Activated naive CD4-positive, alpha-beta T cell treated with anti-CD3 and anti-CD28 coated beads, Interleukin-2, amount 50 U/mL, for 24 hours (primary cell): ENCODE results near the gene MTMR10.

Experiments used
- H3K27ac Mint-ChIP-seq: one replicate; pipeline ENCODE4 v1.8.0; 2021; ENCODE audit warnings: mild to moderate bottlenecking, mixed read lengths
- H3K27me3 Mint-ChIP-seq: one replicate; pipeline ENCODE4 v1.8.0; 2021; ENCODE audit warnings: mixed read lengths
- H3K36me3 Mint-ChIP-seq: one replicate; pipeline ENCODE4 v1.8.0; 2021; ENCODE audit warnings: mixed read lengths
- H3K4me1 Mint-ChIP-seq: one replicate; pipeline ENCODE4 v1.8.0; 2021; ENCODE audit warnings: mixed read lengths
- H3K4me3 Mint-ChIP-seq: one replicate; pipeline ENCODE4 v1.8.0; 2021; ENCODE audit warnings: mild to moderate bottlenecking, mixed read lengths
- H3K9me3 Mint-ChIP-seq: one replicate; pipeline ENCODE4 v1.8.0; 2021; ENCODE audit warnings: mixed read lengths

MTMR10 gene

DNA sequence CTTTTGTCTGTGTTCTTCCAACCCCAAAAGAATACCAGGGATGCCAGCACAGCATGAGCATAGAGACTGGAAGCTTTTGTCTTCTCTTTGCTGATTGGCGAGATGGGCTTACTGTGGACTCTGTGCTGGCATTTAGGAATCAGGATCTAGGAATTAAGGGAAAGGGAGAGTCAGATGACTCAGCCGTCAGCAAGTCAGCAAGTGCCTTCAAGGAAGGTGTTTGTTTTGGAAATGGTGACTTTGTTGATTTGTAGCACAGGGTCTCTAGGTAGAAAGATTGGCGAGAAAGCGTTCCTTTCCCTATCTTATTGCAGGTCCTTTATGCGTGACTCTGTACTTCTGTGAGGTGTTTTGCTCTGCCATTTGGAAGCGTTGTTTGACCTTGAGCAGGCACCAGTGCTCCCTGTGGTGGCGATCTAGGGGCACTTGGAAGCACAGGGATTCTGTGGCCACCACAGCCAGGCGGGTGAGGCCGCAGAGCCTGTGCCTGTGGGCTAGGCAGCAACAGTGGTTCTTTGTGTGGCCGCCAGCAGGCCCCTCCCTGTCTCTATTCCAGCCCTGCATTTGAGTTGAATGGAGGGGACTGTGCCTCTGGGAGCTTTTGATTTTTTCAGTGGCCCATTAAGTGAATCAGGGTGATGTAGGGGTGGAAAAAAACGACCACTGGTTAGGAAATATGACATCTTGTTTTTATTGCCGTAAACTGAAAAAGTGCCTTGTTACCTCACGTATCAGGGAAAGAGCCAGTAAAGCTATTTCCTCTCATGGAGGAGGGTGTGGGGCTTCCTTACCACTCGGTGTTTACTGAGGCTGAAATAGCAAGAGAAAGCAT lies 68.7 kb downstream of the MTMR10 start:
- Mint-ChIP-seq H3K27ac (no peak overlapping the region), H3K36me3 (peaks cover 9% of the 10 kb centered on the region), H3K27me3 (no peaks in the 10 kb centered on the region), H3K4me3 (no peak overlapping the region), H3K4me1 (no peaks in the 10 kb centered on the region), H3K9me3 (no peaks in the 10 kb centered on the region)

DNA sequence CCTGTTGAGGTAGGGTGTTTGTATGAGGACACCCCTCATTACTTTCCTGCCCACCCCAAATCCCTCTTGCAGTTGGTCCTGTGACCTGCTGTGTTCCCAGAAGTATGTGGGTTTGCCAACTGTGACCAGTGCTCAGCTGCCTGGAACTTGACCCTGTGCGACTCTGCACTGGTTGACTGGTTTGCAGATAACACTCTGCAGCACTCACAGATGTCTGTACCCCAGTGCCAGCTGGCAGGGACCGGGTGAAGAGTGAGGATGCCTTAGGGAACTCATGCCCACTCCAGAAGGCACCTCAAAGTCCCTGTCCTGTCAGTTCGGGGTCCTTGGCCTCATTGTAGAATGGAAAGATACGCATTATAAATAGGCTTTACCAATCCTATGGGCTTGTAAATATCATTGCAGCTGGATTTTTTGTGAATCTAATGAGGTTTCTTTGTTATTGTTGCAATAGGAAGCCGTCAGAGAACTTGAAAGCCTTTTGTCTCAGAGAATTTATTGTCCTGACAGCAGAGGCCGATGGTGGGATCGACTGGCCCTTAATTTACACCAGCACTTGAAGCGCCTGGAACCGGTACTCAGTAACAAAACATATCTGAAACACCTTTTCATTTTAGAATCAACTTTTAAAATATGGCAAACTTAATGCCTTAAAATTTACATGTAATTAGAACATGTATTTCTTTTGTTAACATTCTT lies 69.5 kb downstream of the MTMR10 start:
- Mint-ChIP-seq H3K27me3 (no peaks in the 10 kb centered on the region), H3K27ac (no peak overlapping the region), H3K4me1 (peaks cover under 1% of the 10 kb centered on the region), H3K9me3 (no peaks in the 10 kb centered on the region), H3K4me3 (no peak overlapping the region), H3K36me3 (peaks cover 11% of the 10 kb centered on the region)

DNA sequence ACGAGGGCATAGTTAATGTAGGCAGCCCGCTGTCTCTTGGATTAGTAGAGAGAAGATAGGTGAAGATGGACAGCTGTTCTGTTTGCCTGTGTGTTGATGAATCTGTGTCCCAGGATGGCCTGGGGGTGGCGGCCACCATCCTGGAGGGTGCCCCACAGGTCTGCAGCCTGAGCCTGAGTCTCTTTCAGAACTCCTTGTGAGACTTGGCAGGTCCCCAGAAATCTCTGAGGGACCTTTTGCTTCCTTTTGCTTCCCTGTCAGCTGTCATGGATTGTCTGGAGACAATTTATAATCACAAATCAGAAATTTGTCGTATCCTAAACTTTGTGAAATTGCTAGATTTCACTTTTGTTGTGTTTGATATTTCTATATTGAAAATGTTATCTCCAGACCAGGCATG lies 70.3 kb downstream of the MTMR10 start:
- no peak overlapping the region for H3K4me3 Mint-ChIP-seq
- H3K4me1 Mint-ChIP-seq = peaks cover 6% of the 10 kb centered on the region
- H3K27ac Mint-ChIP-seq = no peak overlapping the region
- H3K36me3 Mint-ChIP-seq = peaks cover 9% of the 10 kb centered on the region
- H3K9me3 Mint-ChIP-seq = no peaks in the 10 kb centered on the region
- no peaks in the 10 kb centered on the region for H3K27me3 Mint-ChIP-seq

DNA sequence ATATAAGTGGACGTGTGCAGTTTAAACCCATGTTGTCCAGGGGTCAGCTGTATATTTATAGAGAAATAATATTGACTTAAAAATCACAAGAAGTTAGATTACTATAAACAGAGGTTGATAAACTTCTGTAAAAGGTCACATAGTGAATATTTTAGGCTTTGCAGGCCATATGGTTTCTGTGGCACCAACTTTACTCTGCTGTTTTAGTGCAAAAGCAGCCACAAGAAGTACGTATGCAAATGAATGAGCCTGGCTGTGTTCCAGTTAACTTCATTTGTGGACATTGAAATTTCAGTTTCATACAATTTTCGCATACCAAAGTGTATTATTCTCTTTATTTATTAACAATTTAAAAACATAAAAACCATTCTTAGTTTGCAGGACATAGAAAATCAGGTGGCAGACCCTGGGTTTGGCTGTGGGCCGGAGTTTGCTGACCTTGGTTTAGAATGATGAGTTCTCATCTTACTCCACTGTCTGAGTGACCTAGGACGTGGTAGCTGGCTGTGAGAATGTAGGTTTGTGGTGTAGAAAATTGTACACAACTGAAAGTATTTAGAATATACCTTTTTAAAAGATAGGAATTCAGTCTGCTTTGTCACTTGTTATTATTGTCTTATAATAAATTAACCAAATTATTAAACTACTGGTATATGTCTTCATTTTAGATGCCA lies 71.4 kb downstream of the MTMR10 start:
- Mint-ChIP-seq H3K36me3 (peaks cover 12% of the 10 kb centered on the region), H3K4me1 (peaks cover 7% of the 10 kb centered on the region), H3K27ac (no peak overlapping the region), H3K27me3 (no peaks in the 10 kb centered on the region), H3K4me3 (no peak overlapping the region), H3K9me3 (no peaks in the 10 kb centered on the region)

DNA sequence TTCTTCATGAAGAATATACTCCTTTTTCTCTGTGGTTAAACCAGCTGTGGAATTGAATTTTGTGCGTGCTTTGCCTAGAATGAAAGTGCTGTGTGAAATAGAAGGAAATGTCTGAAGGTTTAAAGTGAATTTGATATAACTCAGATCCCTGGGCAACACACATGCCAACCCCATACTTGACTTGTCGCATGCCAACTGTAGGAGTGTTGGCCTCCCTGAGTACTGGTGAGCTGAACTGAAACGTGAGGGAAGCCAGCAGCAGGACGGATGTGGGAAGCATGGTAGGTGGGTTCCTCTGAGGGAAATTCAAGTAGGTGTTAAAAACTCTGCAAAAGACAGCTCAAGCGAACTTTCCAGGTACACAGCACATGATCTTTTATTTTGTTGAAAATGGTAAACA lies 73.1 kb downstream of the MTMR10 start:
- Mint-ChIP-seq H3K9me3 (no peaks in the 10 kb centered on the region), H3K27me3 (no peaks in the 10 kb centered on the region), H3K27ac (no peak overlapping the region), H3K36me3 (peaks cover 12% of the 10 kb centered on the region), H3K4me3 (no peak overlapping the region), H3K4me1 (peaks cover 10% of the 10 kb centered on the region)

DNA sequence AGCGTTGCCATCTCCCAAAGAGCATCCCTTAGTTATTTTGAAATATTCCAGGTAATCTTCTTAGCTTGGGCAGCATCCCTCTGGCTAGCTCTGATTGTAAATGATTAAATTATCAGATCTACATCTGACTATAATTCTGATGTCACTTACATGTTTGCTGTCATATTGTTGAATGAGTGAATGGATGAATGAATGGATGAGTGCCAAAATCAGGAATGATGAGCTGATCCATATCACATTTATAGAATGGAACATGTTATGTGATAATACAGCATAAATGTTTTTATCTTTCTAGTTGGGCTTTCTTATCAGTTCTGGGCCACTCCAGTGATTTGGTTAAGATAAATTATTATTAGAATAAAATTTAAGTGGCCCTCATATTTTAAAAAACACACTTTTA lies 73.8 kb downstream of the MTMR10 start:
- peaks cover 13% of the 10 kb centered on the region for H3K36me3 Mint-ChIP-seq
- H3K27me3 Mint-ChIP-seq = no peaks in the 10 kb centered on the region
- H3K4me3 Mint-ChIP-seq = no peak overlapping the region
- peaks cover 10% of the 10 kb centered on the region for H3K4me1 Mint-ChIP-seq
- H3K27ac Mint-ChIP-seq = no peak overlapping the region
- H3K9me3 Mint-ChIP-seq = no peaks in the 10 kb centered on the region

DNA sequence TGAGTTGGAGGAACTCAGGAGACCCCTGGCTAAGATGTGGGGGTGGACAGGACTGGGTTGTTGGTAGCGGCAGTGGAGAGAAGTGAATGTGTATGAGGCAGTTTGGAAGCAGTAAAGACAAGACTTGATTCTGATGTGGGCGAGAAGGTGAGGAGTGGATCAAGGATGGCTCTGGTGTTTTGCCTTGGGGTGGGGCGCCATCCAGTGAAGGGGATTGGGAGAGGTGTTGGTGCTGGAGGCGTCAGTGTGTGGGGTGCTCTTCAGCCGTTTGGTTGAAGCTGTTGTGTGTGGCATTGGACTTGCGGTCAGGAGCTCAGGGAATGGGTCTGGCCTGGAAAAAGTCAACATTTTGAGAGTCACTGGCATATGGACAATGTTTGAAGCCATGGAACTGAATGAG lies 74.4 kb downstream of the MTMR10 start:
- Mint-ChIP-seq H3K27ac (no peak overlapping the region), H3K4me3 (no peak overlapping the region), H3K27me3 (no peaks in the 10 kb centered on the region), H3K4me1 (peaks cover 10% of the 10 kb centered on the region), H3K9me3 (no peaks in the 10 kb centered on the region), H3K36me3 (peaks cover 13% of the 10 kb centered on the region)

DNA sequence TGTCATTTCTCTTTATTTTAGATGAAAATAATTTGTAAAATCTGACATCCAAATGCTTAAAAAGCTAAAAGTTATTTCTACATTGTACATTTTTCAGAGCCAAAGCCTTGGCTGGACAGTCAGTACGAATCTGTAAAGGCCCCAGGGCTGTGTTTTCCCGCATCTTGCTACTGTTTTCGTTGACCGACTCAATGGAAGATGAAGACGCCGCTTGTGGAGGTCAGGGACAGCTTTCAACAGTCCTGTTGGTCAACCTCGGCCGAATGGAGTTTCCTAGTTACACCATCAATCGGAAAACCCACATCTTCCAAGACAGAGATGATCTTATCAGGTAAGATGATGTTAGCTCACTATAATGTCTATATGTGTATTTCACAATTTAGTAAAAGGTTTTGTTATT lies 77.7 kb downstream of the MTMR10 start:
- Mint-ChIP-seq H3K9me3 (no peaks in the 10 kb centered on the region), H3K27me3 (no peaks in the 10 kb centered on the region), H3K27ac (no peak overlapping the region), H3K4me3 (no peak overlapping the region), H3K36me3 (peaks cover 20% of the 10 kb centered on the region), H3K4me1 (peaks cover 21% of the 10 kb centered on the region)

DNA sequence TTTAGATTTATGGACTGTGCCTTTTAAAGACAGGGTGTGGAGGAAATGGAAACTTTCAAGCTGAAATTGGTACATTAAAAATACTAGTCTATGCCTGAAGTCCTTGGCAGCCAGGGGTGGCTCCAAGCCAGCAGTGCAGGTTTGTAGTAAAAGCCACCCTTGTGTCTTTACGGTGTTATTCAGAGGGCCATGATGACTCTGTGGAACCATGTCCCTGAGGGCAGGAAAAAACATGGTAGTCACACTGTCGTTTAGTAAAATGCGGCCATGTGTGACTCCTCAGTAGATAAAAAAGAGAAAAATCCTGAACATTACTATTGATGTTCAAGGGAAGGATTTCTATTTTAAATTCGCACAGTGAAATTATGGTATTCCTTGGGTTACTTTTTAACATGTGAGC lies 85.1 kb downstream of the MTMR10 start:
- H3K9me3 Mint-ChIP-seq = no peaks in the 10 kb centered on the region
- no peak overlapping the region for H3K4me3 Mint-ChIP-seq
- H3K4me1 Mint-ChIP-seq = peaks cover 55% of the 10 kb centered on the region
- peaks cover 25% of the 10 kb centered on the region for H3K36me3 Mint-ChIP-seq
- H3K27ac Mint-ChIP-seq = no peak overlapping the region
- H3K27me3 Mint-ChIP-seq = no peaks in the 10 kb centered on the region

DNA sequence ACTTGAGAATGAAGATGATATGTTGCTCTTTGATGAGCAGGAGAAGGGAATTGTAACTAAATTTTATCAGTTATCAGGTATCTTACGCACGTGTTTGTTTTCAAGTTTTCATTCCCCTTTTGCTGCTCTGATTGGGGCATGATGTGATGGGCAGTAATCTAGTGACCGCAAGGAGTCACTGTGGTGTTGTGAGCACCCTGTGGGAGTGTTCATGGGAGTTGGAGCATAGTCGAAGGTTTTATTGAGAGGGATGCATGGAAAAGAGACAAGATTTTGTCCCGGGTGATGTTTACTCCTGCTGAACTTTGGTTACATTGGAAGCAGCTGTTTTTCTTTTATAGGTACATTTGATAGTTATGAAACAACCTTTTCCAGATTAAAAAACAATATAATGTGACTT lies 85.6 kb downstream of the MTMR10 start:
- Mint-ChIP-seq H3K9me3 (no peaks in the 10 kb centered on the region), H3K27me3 (peaks cover 2% of the 10 kb centered on the region), H3K27ac (no peak overlapping the region), H3K36me3 (peaks cover 26% of the 10 kb centered on the region), H3K4me1 (peaks cover 55% of the 10 kb centered on the region), H3K4me3 (no peak overlapping the region)

DNA sequence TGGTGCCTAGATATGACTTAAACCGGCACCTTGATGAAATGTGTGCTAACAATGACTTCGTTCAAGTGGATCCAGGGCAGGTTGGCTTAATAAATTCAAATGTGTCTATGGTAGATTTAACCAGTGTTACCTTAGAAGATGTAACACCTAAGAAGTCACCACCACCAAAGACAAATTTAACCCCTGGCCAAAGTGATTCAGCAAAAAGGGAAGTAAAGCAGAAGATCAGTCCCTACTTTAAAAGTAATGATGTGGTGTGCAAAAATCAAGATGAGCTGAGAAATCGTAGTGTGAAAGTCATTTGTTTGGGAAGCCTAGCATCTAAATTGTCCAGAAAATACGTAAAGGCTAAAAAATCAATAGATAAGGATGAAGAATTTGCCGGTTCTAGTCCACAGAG lies 86.6 kb downstream of the MTMR10 start:
- Mint-ChIP-seq H3K27ac (no peak overlapping the region), H3K9me3 (no peaks in the 10 kb centered on the region), H3K4me1 (peaks cover 53% of the 10 kb centered on the region), H3K4me3 (peak overlapping the region; percentile 96), H3K27me3 (peaks cover 2% of the 10 kb centered on the region), H3K36me3 (peaks cover 26% of the 10 kb centered on the region)

DNA sequence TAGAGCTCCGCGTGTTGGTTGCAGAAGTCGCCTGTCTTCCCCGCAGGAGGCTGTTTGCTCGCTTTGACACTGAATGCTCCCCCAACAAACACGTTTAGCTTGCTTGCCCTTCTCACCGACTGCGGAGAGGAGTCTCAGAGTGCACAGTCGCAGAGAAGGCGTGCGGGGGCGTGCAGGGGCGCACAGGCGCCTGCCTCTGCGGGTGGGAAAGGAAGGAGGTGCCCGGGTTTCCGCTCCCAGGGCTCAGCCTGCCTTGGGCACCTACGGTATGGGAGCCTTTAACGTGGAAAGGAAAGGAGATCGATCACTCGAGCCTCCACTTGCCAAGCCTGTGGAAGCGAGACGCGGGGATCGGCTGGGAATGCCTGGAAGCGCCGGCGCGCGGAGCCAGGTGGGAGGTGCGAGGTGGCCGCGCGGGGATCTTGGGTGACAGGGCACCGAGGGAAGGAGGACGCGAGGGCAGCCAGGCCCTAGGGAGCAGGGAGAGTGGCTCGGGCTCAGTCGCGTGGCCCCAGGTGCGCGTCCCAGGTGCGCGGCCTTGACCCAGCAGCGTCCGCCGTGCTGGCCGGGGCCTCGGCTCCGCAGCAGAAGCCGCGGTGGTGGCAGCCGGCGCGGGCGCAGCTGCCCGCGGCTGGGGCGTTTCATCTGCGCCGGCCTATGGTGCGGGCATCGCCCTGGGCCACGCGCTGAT lies 87.8 kb downstream of the MTMR10 start, which contains the start of gene FAN1:
Gene FAN1 (plus strand): TSS at position 419 of the 691 bp plus-strand sequence. CDS start 749 bp downstream, outside the sequence.
- Mint-ChIP-seq H3K4me3 (peak within 1 kb of the TSS; percentile 96), H3K36me3 (peaks cover 19% of the 10 kb centered on the region), H3K27me3 (peaks cover 2% of the 10 kb centered on the region), H3K4me1 (peaks cover 43% of the 10 kb centered on the region), H3K9me3 (no peaks in the 10 kb centered on the region), H3K27ac (peak within 1 kb of the TSS; percentile 85)

DNA sequence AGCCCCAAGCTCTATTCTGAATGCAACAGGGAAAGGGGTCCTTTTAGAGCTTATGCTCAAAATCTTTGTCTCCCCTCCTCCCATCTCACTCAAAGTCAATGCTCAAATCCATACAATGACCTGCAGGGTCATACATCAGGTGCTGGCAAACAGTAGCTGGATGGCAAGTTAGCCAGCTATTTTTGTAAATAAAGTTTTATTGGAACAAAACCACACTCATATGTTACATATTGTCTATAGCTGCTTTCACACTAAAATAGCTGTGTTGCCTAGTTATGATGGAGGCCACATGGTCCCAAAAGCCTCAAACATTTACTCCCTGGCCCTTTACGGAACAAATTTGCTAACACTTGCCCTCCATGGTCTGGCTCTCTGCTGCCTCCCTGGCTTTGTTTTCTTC lies 89.5 kb downstream of the MTMR10 start:
- Mint-ChIP-seq H3K27ac (no peak overlapping the region), H3K4me1 (peaks cover 33% of the 10 kb centered on the region), H3K36me3 (peaks cover 14% of the 10 kb centered on the region), H3K9me3 (no peaks in the 10 kb centered on the region), H3K4me3 (peak overlapping the region; percentile 30), H3K27me3 (peaks cover 2% of the 10 kb centered on the region)

DNA sequence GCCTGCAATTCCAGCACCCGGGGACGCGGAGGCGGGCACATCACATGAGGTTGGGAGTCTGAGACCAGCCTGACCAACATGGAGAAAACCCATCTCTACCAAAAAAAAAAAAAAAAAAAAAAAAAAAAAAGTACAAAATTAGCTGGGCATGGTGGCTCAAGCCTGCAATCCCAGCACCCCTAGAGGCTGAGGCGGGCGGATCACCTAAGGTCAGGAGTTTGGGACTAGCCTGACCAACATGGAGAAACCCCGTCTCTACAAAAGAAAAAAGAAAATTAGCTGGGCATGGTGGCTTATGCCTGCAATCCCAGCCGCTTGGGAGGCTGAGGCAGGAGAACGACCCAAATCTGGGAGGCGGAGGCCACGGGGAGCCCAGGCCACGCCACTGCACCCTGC lies 95.2 kb downstream of the MTMR10 start:
- Mint-ChIP-seq H3K9me3 (no peaks in the 10 kb centered on the region), H3K27ac (no peak overlapping the region), H3K4me1 (no peaks in the 10 kb centered on the region), H3K27me3 (peaks cover 2% of the 10 kb centered on the region), H3K36me3 (peaks cover under 1% of the 10 kb centered on the region), H3K4me3 (no peak overlapping the region)

DNA sequence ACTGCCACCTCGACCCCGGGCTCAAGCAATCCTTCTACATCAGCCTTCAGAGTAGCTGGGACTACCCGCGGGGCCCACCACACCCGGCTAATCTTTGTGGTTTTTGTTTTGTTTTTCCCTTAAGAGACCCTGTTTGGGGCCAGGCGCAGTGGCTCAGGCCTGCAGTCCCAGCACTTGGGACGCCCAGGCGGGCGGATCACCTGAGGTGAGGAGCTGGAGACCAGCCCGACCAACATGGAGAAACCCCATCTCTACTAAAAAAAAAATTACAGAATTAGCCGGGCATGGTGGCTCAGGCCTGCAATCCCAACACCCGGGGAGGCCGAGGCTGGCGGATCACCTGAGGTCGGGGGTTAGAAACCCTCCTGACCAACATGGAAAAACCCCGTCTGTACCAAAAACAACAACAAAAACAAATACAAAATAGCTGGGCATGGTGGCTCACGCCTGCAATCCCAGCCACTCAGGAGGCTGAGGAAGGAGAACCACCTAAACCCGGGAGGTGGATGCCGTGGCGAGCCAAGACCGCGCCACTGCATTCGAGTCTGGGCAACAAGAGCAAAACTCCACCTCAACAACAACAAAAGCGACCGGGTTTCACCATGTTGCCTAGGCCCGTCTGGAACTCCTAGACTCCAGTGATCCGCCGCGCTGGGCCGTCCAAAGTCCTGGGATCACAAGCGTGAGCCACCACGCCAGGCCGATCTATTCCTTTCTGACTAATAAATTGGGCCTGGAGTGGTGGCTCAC lies 95.8 kb downstream of the MTMR10 start:
- H3K36me3 Mint-ChIP-seq = no peaks in the 10 kb centered on the region
- no peaks in the 10 kb centered on the region for H3K4me1 Mint-ChIP-seq
- H3K27me3 Mint-ChIP-seq = no peaks in the 10 kb centered on the region
- no peak overlapping the region for H3K27ac Mint-ChIP-seq
- H3K9me3 Mint-ChIP-seq = no peaks in the 10 kb centered on the region
- H3K4me3 Mint-ChIP-seq = no peak overlapping the region
